Measurements from ENCODE around the gene HBP1. TPM values are rescaled to one million over a fixed set of nuclear protein-coding genes. Genes with fewer than 3 reads are reported as not detected.
"Not testable (repeated sequence)": the region's sequence is repeated elsewhere in the genome, so short reads cannot be mapped to it uniquely, and the experiment has no call there.

Gene HBP1
- total and polyA plus RNA-seq, 8 donors, result 47.9 to 181 (median 125) TPM

GRCh38 chr7:107234436-107234835, 65.6 kb downstream of the HBP1 start:
- Histone ChIP-seq H3K27ac (no peak overlapping the region), H3K9me3 (no peaks in the 10 kb centered on the region)
- peak; percentile 71 for ATAC-seq

DNA sequence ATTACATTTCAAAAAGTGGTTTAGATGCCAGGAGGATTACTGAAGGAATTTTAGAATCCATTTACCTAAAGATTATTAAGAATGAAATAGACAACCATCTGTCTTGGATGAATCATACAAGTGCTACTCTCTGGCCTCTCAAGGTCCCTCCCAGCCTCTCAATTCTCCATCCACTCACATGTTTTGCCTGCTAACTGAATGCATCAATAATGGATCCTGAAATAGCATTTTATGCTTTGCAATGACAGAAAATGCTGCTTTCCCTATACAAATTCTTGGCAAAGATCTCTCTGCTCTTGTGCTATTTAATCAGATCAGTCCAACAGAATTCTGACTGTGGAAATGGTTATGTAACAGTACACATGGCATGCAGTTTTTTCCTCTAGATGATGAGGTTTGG, 68.1 kb downstream of the HBP1 start:
- no peak overlapping the region for H3K27ac ChIP-seq
- no peaks in the 10 kb centered on the region for H3K27me3 ChIP-seq
- intact Hi-C loops (cut with DNase I), result no loop called here
- TF ChIP-seq, protein P1, sequence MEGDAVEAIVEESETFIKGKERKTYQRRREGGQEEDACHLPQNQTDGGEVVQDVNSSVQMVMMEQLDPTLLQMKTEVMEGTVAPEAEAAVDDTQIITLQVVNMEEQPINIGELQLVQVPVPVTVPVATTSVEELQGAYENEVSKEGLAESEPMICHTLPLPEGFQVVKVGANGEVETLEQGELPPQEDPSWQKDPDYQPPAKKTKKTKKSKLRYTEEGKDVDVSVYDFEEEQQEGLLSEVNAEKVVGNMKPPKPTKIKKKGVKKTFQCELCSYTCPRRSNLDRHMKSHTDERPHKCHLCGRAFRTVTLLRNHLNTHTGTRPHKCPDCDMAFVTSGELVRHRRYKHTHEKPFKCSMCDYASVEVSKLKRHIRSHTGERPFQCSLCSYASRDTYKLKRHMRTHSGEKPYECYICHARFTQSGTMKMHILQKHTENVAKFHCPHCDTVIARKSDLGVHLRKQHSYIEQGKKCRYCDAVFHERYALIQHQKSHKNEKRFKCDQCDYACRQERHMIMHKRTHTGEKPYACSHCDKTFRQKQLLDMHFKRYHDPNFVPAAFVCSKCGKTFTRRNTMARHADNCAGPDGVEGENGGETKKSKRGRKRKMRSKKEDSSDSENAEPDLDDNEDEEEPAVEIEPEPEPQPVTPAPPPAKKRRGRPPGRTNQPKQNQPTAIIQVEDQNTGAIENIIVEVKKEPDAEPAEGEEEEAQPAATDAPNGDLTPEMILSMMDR (IDR thresholded peaks at IDR 0.05), result no peak
- ATAC-seq (no peak), DNase-seq (peak in 1 of 4 donors; percentile 9)
- peaks cover 0 to 3% of the 10 kb centered on the region in 2 donors for H3K4me1 ChIP-seq
- H3K9me3 ChIP-seq, result no peaks in the 10 kb centered on the region
- peaks cover 0 to under 1% of the 10 kb centered on the region in 2 donors for H3K36me3 ChIP-seq
- H3K4me3 ChIP-seq, result no peak overlapping the region

More at GRCh38 chr7:107234436-107234835, 65.6 kb downstream of the HBP1 start:
- no peaks in the 10 kb centered on the region for H3K36me3 ChIP-seq
- H3K4me3 ChIP-seq, result no peak overlapping the region
- no peaks in the 10 kb centered on the region for H3K27me3 ChIP-seq
- TF ChIP-seq, protein P1 (IDR thresholded peaks at IDR 0.05), result no peak
- intact Hi-C loops (cut with DNase I), result no loop called here
- DNase-seq, result no peak
- peaks cover 0 to 3% of the 10 kb centered on the region in 2 donors for H3K4me1 ChIP-seq

DNA sequence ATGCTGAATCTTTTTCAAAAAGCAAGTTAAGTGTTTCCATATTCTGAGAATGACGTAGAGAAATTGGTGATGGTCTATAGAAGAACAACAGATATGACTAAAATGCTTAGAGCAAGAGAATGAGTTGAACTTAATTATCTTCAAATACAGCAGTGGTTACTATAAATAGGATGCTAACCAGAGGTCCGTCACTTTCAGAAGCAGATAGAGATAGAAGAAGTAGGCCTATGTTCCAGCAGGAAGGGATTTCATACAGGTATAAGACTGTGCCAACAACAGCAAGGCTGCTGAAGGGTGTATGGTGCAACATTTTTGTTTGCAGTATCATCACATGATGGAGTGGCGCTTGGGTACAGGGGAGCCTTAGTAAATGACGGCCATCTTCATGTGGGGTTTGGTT, 68.6 kb downstream of the HBP1 start:
- no peaks in the 10 kb centered on the region for H3K9me3 ChIP-seq
- DNase-seq (no peak), ATAC-seq (no peak)
- H3K27me3 ChIP-seq, result no peaks in the 10 kb centered on the region
- H3K4me3 ChIP-seq, result no peak overlapping the region
- no peak overlapping the region for H3K27ac ChIP-seq
- peaks cover 0 to 3% of the 10 kb centered on the region in 2 donors for H3K36me3 ChIP-seq
- H3K4me1 ChIP-seq, result peaks cover 0 to 3% of the 10 kb centered on the region in 2 donors
- TF ChIP-seq, protein P1 (IDR thresholded peaks at IDR 0.05), result no peak
- intact Hi-C loops (cut with DNase I), result no loop called here

DNA sequence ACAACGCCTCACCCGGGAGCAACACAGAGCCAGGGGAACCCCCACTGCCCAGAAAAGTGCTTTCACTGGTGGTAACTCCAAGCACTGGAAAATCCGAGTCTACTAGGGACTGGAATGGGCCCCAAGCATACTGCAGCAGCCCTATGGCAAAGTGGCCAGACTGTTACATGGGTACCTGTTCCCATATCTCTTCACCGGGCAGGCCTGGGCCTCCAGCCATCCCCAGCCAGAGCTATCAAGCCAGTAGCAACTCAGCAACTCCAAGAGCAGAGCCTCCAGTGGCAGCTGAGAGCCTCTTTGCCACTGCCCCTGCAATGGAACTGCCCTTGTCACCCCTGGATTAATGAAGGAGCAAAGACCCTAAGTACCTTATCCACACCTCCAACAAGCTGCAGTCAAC, 73.5 kb downstream of the HBP1 start:
- TF ChIP-seq, protein P1 (IDR thresholded peaks at IDR 0.05), result no peak
- H3K36me3 ChIP-seq, result peaks cover 0 to 36% of the 10 kb centered on the region in 2 donors
- H3K4me3 ChIP-seq, result no peak overlapping the region
- H3K9me3 ChIP-seq, result peaks cover 0 to 8% of the 10 kb centered on the region in 2 donors
- intact Hi-C loops (cut with DNase I), result no loop called here
- DNase-seq, result peak in 1 of 4 donors; percentile 21
- no peaks in the 10 kb centered on the region for H3K27me3 ChIP-seq
- no peaks in the 10 kb centered on the region for H3K4me1 ChIP-seq
- ATAC-seq, result no peak
- H3K27ac ChIP-seq, result no peak overlapping the region

DNA sequence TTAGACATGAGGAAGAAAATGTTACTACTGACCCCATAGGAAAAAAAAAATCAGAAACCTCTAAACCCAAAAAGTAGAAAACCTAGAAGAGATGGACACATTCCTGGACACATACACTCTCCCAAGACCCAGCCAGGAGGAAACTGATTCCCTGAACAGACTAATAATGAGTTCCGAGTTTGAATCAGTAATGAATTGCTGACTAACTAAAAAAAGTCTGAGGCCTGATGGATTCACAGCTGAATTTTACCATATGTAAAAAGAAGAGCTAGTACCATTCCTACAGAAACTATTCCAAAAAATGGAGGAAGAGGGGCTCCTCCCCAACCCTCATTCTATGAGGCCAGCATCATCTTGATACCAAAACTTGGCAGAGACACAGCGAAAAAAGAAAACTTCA, 75.8 kb downstream of the HBP1 start:
- H3K36me3 ChIP-seq, result peaks cover 0 to 44% of the 10 kb centered on the region in 2 donors
- TF ChIP-seq, protein P1 (IDR thresholded peaks at IDR 0.05), result no peak
- peaks cover 0 to 8% of the 10 kb centered on the region in 2 donors for H3K9me3 ChIP-seq
- no peak for DNase-seq
- ATAC-seq, result no peak
- intact Hi-C loops (cut with DNase I), result no loop called here
- H3K4me3 ChIP-seq, result no peak overlapping the region
- H3K4me1 ChIP-seq, result no peaks in the 10 kb centered on the region
- no peaks in the 10 kb centered on the region for H3K27me3 ChIP-seq
- no peak overlapping the region for H3K27ac ChIP-seq

DNA sequence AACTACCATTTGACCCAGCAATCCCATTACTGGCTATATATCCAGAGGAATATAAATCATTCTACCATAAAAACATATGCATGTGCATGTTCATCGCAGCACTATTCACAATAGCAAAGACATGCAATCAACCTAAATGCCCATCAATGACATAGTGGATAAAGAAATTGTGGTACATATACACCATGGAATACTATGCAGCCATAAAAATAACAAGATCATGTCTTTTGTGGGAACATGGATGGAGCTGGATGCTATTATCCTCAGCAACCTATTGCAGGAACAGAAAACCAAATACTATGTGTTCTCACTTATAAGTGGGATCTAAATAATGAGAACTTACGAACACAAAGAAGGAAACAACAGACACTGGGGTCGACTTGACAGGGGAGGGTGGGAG, 78.0 kb downstream of the HBP1 start:
- H3K36me3 ChIP-seq, result peaks cover 0 to 43% of the 10 kb centered on the region in 2 donors
- H3K27me3 ChIP-seq; H3K27ac ChIP-seq; H3K4me1 ChIP-seq; intact Hi-C loops (cut with DNase I); DNase-seq; H3K9me3 ChIP-seq; H3K4me3 ChIP-seq; ATAC-seq: not testable (repeated sequence)

Measured in left lung (tissue), 10 donors.